ENCODE data around the gene HES6. TPM values are rescaled to one million over a fixed set of nuclear protein-coding genes. Genes with fewer than 3 reads are reported as not detected.

HES6 gene
- total and polyA plus RNA-seq, 2 of the 8 experiments (the other 6 are each of a cell fraction or from before 2014, with no cell fraction given) = 32.6 to 36.3 TPM

GRCh38 chr2:238281826-238282480 is 42.1 kb upstream of the HES6 start:
- Histone ChIP-seq H3K9me3 (ENCODE audit: insufficient read depth in 2 of 2, low read depth in 1 of 2, low read length in 1 of 2) (no peaks in the 10 kb centered on the region), H3K4me1 (replicated peaks in 1 of 4; ENCODE audit: control insufficient read depth in 3 of 4, insufficient read depth in 4 of 4, low read length in 3 of 4) (peaks cover 0 to 6% (median 0%) of the 10 kb centered on the region in 4 experiments; a peak in 3 of 7 replicates), H2AK5ac (ENCODE audit: low read depth, low read length) (no peak overlapping the region), H3K27ac (ENCODE audit: low read depth, low read length) (no peak overlapping the region), H3K56ac (replicated peaks; ENCODE audit: insufficient read length, low read depth, low read length) (no peak overlapping the region), H3K4me2 (ENCODE audit: insufficient read depth in 1 of 2, low read depth in 2 of 2, low read length in 2 of 2) (no peak overlapping the region), H3K23me2 (ENCODE audit: low read depth, low read length) (no peaks in the 10 kb centered on the region), H3K4ac (replicated peaks; ENCODE audit: insufficient read length, low read depth, low read length) (no peak overlapping the region), H3K23ac (ENCODE audit: insufficient read length) (no peak overlapping the region), H4K20me1 (replicated peaks in 1 of 2; ENCODE audit: control insufficient read depth in 1 of 2, insufficient read depth in 2 of 2, low read length in 2 of 2) (peaks cover 0 to 5% of the 10 kb centered on the region in 2 experiments), H3K79me2 (ENCODE audit: control insufficient read depth in 1 of 2, insufficient read depth in 2 of 2, low read length in 2 of 2) (peaks cover 0 to 4% of the 10 kb centered on the region in 2 experiments; a peak in 1 of 4 replicates), H3K18ac (ENCODE audit: extremely low read depth, low read length) (no peak overlapping the region), H2BK5ac (ENCODE audit: low read depth, low read length) (no peak overlapping the region), H3K79me1 (ENCODE audit: low read depth, low read length) (peaks cover 2% of the 10 kb centered on the region), H3K27me3 (replicated peaks in 1 of 4; ENCODE audit: control insufficient read depth in 3 of 4, extremely low read depth in 1 of 4, insufficient read depth in 3 of 4, low read length in 3 of 4) (no peaks in the 10 kb centered on the region), H3K9ac (replicated peaks in 1 of 4; ENCODE audit: extremely low read depth in 1 of 4, low read depth in 3 of 4, low read length in 3 of 4) (no peak overlapping the region), H2BK12ac (ENCODE audit: low read depth, low read length) (no peak overlapping the region), H3K36me3 (ENCODE audit: control insufficient read depth in 2 of 4, insufficient read depth in 4 of 4, low read length in 3 of 4) (no peaks in the 10 kb centered on the region), H2BK15ac (ENCODE audit: low read length) (no peak overlapping the region), H4K5ac (ENCODE audit: insufficient read length, low read depth, low read length) (no peak overlapping the region), H2BK120ac (replicated peaks; ENCODE audit: low read depth, low read length) (no peak overlapping the region), H2BK20ac (ENCODE audit: low read length) (no peak overlapping the region), H4K91ac (replicated peaks; ENCODE audit: insufficient read length, low read length) (no peak overlapping the region), H4K8ac (ENCODE audit: extremely low read depth, insufficient read depth, low read length) (no peak overlapping the region), H3K14ac (ENCODE audit: insufficient read length) (no peak overlapping the region), H2AFZ (ENCODE audit: low read length) (no peak overlapping the region), H3K4me3 (ENCODE audit: extremely low read depth in 1 of 4, insufficient read depth in 2 of 4, low read depth in 3 of 4, low read length in 4 of 4) (no peak overlapping the region)
- 93% methylated on average over 13 of the region's 13 CpGs; no CpG with 5 or more reads in 1 of the 2 experiments for WGBS, 2 experiments (ENCODE audit: extremely low coverage in 1 of 2, insufficient coverage in 1 of 2, insufficient read length in 1 of 2, insufficient replicate concordance in 2 of 2, low coverage in 1 of 2, low lambda C conversion rate in 2 of 2, missing lambda C conversion rate in 1 of 2)
- CTCF ChIA-PET (ENCODE audit: partially characterized antibody) = interaction anchor here (0.5 to 18.9 kb wide), 6 partner anchors 8 to 33 kb away, joined by 3 to 298 read pairs (median 4); no protein-coding TSS in a partner anchor
- FAIRE-seq (no peak), DNase-seq (ENCODE audit: low read depth in 1 of 2, low spot score in 2 of 2) (no peak)
- POLR2A ChIA-PET (ENCODE audit: partially characterized antibody) = no interaction called here
- TF ChIP-seq RNF2 (IDR thresholded peaks at IDR 0.05; ENCODE audit: borderline replicate concordance, low read depth, low read length, missing control alignments, poor library complexity, severe bottlenecking) = no peak
- no peak for TF ChIP-seq CREB1 (IDR thresholded peaks at IDR 0.05)
- no peak for TF ChIP-seq POU5F1 (IDR thresholded peaks at IDR 0.05; ENCODE audit: low read depth, low read length)
- TF ChIP-seq KDM5A (IDR thresholded peaks at IDR 0.05; ENCODE audit: low read length) = no peak
- no peak for TF ChIP-seq MAX (IDR thresholded peaks at IDR 0.05)
- TF ChIP-seq ATF3 (IDR thresholded peaks at IDR 0.05; ENCODE audit: insufficient read depth, low read depth, low read length) = no peak
- no peak for TF ChIP-seq SIRT6 (IDR thresholded peaks at IDR 0.05; ENCODE audit: low read length)
- TF ChIP-seq CEBPB (IDR thresholded peaks at IDR 0.05; ENCODE audit: low read depth, low read length) = no peak
- TF ChIP-seq KDM1A (IDR thresholded peaks at IDR 0.05; ENCODE audit: borderline replicate concordance, low read length) = no peak
- no peak for TF ChIP-seq NRF1 (IDR thresholded peaks at IDR 0.05; ENCODE audit: low read depth, low read length)
- TF ChIP-seq HDAC2 (IDR thresholded peaks at IDR 0.05; ENCODE audit: borderline replicate concordance in 1 of 2, low read depth in 2 of 2, low read length in 2 of 2) = no peak
- TF ChIP-seq GABPA (IDR thresholded peaks at IDR 0.05; ENCODE audit: borderline replicate concordance, insufficient read depth, low read length) = no peak
